K562 treated with DMSO at 1 percent for 12 hours (cell line): ENCODE data around the gene CD320. TPM values are rescaled to one million over a fixed set of nuclear protein-coding genes. Genes with fewer than 3 reads are reported as not detected.

Experiments
- total RNA-seq: library from RNA; unstranded; fragments of 300-600 nt; gene quantifications from 2 replicates; pipeline ENCODE4 v1.2.3, GENCODE V29; 2022; ENCODE audit not compliant: insufficient read depth

Gene CD320
- total RNA-seq = 48.7 and 76.1 TPM in 2 replicates

GRCh38 chr19:8307965-8308866 lies at the start of gene CD320:
Gene CD320, minus strand, starts transcription at chr19:8308358. Its CDS starts 68 bp downstream, at chr19:8308290.

GRCh38 chr19:8342684-8343482 lies 34.7 kb upstream of the CD320 start, which contains the start of gene KANK3:
Gene KANK3, minus strand, starts transcription at chr19:8343262. Its CDS starts 5,434 bp downstream, at chr19:8337828.

GRCh38 chr19:8321067-8321985 lies 13.2 kb upstream of the CD320 start, which contains the start of the genes NDUFA7 and RPS28:
Gene NDUFA7, minus strand, starts transcription at chr19:8321375. Its CDS starts 17 bp downstream, at chr19:8321358.
Gene RPS28, plus strand, starts transcription at chr19:8321496. Its CDS starts 35 bp downstream, at chr19:8321531.

Other genes with a start within 250 kb of the CD320 start
- 0.07 and 0.10 TPM in 2 replicates for gene FBN3, start 158.8 kb downstream of the CD320 start, total RNA-seq
- 23.8 and 24.1 TPM in 2 replicates for gene CERS4, start 99.0 kb downstream of the CD320 start, total RNA-seq
- gene NDUFA7, start 13.0 kb upstream of the CD320 start, total RNA-seq = 117 and 167 TPM in 2 replicates
- gene RPS28, start 13.1 kb upstream of the CD320 start, total RNA-seq = 2,554 and 4,269 TPM in 2 replicates
- gene KANK3, start 34.9 kb upstream of the CD320 start, total RNA-seq = 0.51 and 1.0 TPM in 2 replicates
- 0.83 and 1.7 TPM in 2 replicates for gene ANGPTL4, start 55.8 kb upstream of the CD320 start, total RNA-seq
- 93.5 and 121 TPM in 2 replicates for gene RAB11B, start 82.0 kb upstream of the CD320 start, total RNA-seq
- gene MARCHF2, start 104.9 kb upstream of the CD320 start, total RNA-seq = 19.6 and 36.1 TPM in 2 replicates
- 270 and 328 TPM in 2 replicates for gene HNRNPM, start 136.6 kb upstream of the CD320 start, total RNA-seq
- gene PRAM1, start 194.3 kb upstream of the CD320 start, total RNA-seq = 0.46 and 0.50 TPM in 2 replicates
- 15.6 and 16.0 TPM in 2 replicates for gene ZNF414, start 205.8 kb upstream of the CD320 start, total RNA-seq